GM12864 (cell line): ENCODE measurements around the gene DDT.
"Not testable (repeated sequence)": the region's sequence is repeated elsewhere in the genome, so short reads cannot be mapped to it uniquely, and the experiment has no call there.

Source experiments
- DNase-seq: peaks from one replicate; pipeline ENCODE4 v3.0.0-alpha.2; 2011; ENCODE audit warnings: low read depth
- H3K4me3 ChIP-seq: 2 replicates; pipeline ENCODE4 v1.5.1; 2011; ENCODE audit warnings: mild to moderate bottlenecking, low read depth, low read length, control low read depth
- CTCF ChIP-seq: IDR thresholded peaks from 2 replicates; pipeline ENCODE4 v1.5.1; 2011; ENCODE audit warnings: low read depth, mild to moderate bottlenecking, moderate library complexity, low read length, control low read depth, inconsistent platforms; ENCODE audit errors: missing control alignments

DDT gene

GRCh38 chr22:24003887-24004286 lies 29.6 kb upstream of the DDT start:
- no peak overlapping the region for H3K4me3 ChIP-seq
- no peak for DNase-seq
- TF ChIP-seq CTCF = no peak

GRCh38 chr22:24002851-24003250 lies 28.6 kb upstream of the DDT start:
- no peak for TF ChIP-seq CTCF
- no peak for DNase-seq
- H3K4me3 ChIP-seq = no peak overlapping the region

GRCh38 chr22:24002272-24002671 lies 28.0 kb upstream of the DDT start:
- DNase-seq = no peak
- H3K4me3 ChIP-seq = no peak overlapping the region
- no peak for TF ChIP-seq CTCF

GRCh38 chr22:24001314-24001713 lies 27.1 kb upstream of the DDT start:
- H3K4me3 ChIP-seq = no peak overlapping the region
- no peak for DNase-seq
- TF ChIP-seq CTCF = no peak

- H3K4me3 ChIP-seq, DNase-seq: not testable (repeated sequence)
Measured at GRCh38 chr22:23999779-24000178, 25.5 kb upstream of the DDT start.

GRCh38 chr22:23997092-23997491 lies 22.9 kb upstream of the DDT start:
- DNase-seq = no peak
- H3K4me3 ChIP-seq = no peak overlapping the region
- TF ChIP-seq CTCF = no peak

GRCh38 chr22:23993581-23994177 lies 19.4 kb upstream of the DDT start:
- not testable (repeated sequence) for H3K4me3 ChIP-seq, DNase-seq

GRCh38 chr22:23993080-23993479 lies 18.8 kb upstream of the DDT start:
- not testable (repeated sequence) for H3K4me3 ChIP-seq, DNase-seq

- not testable (repeated sequence) for DNase-seq, H3K4me3 ChIP-seq
Measured at GRCh38 chr22:23989583-23990244, 15.5 kb upstream of the DDT start.

- DNase-seq = not testable (repeated sequence)
Measured at GRCh38 chr22:23986538-23987178, 12.4 kb upstream of the DDT start.

GRCh38 chr22:23986089-23986488 lies 11.8 kb upstream of the DDT start:
- not testable (repeated sequence) for H3K4me3 ChIP-seq

More at GRCh38 chr22:23986538-23987178, 12.4 kb upstream of the DDT start:
- H3K4me3 ChIP-seq = not testable (repeated sequence)

More at GRCh38 chr22:23986089-23986488, 11.8 kb upstream of the DDT start:
- not testable (repeated sequence) for DNase-seq
